Stimulated activated CD8-positive, alpha-beta memory T cell treated with anti-CD3 and anti-CD28 coated beads, Interleukin-15, amount 100 ng/mL, for 24 hours (primary cell): ENCODE measurements around the gene SMG6.
A peak's percentile ranks its signal among the peaks of the same experiment; 100 is the strongest.

ENCODE experiments used
- DNase-seq: peaks from one replicate; pipeline ENCODE4 v3.0.0-alpha.2; 2020; ENCODE audit warnings: low read depth

SMG6 gene

GRCh38 chr17:2060385-2060658, 243.3 kb downstream of the SMG6 start:
- DNase-seq = no peak

DNA sequence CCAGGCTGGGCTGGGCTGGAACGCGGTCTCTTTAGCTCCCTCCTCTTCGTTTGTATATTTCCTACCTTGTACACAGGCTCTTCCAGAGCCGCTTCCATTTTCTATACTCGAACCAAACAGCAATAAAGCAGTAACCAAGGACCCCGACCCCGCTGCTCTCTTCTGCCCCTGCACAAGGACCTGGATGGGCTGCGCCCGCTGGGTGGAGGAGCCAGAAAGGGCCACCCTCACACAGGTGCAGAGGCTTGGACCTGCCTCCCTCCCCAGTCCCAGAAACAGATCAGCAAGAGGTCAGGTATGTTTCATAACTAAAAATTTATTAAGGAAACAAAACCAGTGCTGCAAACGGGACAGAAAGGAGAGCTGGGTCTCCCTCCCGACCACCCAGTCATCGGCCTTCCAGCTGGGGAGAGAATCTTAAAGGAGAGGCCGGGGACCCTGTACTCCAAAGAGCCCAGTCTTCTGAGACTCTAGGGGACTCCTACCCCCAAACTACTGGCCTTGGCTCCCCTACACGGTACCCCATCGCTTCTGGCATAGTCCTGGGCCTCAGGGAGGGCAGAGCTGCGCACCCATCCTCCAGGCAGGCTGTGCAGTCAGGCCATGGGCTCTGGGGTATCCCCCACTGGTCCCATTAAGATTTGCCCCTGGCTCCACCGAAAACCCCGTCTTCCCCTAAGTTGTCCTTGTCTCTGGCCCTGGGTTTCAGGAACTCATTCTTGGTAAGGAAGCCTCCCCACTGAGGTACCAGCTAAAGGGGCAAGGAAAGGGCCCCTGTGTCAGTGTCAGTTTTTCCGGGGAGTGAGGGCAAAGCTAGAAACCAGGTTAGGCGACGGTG, 243.8 kb downstream of the SMG6 start:
- DNase-seq = no peak

DNA sequence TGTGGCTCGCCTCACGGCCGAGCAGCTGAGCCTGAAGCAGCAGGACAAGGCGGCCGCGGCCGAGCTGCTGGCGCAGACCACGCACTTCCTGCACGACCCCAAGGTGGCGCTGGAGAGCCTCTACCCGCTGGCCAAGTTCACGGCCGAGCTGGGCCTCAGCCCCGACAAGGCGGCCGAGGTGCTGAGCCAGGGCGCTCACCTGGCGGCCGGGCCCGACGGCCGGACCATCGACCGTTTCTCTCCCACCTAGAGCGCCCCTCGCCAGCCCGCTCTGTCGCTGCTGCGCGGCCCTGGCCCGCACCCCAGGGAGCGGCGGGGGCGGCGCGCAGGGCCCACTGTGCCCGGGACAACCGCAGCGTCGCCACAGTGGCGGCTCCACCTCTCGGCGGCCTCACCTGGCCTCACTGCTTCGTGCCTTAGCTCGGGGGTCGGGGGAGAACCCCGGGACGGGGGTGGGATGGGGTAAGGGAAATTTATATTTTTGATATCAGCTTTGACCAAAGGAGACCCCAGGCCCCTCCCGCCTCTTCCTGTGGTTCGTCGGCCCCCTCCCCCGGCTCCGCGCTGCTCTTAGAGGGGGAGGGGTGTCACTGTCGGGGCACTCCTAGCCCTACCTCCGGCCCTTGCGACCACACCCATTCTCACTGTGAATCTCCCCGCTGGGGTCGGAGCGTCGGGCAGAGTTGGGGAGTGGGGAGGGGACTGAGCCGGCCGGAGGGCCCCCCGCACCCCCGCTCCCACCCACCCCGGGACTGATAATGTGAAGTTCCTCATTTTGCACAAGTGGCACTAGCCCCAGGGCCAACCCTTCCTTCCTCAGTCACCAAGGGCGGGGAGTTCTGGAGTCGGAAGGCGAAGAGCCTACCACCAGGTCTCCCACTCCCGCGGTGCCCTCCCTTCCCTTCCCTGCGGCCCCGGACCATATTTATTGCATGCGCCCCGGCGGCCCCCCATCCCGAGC, 244.7 kb downstream of the SMG6 start:
- DNase-seq = no peak

- DNase-seq = no peak
Measured at GRCh38 chr17:2057760-2058585, 245.6 kb downstream of the SMG6 start.

GRCh38 chr17:2057175-2057759, 246.3 kb downstream of the SMG6 start:
- no peak for DNase-seq

DNA sequence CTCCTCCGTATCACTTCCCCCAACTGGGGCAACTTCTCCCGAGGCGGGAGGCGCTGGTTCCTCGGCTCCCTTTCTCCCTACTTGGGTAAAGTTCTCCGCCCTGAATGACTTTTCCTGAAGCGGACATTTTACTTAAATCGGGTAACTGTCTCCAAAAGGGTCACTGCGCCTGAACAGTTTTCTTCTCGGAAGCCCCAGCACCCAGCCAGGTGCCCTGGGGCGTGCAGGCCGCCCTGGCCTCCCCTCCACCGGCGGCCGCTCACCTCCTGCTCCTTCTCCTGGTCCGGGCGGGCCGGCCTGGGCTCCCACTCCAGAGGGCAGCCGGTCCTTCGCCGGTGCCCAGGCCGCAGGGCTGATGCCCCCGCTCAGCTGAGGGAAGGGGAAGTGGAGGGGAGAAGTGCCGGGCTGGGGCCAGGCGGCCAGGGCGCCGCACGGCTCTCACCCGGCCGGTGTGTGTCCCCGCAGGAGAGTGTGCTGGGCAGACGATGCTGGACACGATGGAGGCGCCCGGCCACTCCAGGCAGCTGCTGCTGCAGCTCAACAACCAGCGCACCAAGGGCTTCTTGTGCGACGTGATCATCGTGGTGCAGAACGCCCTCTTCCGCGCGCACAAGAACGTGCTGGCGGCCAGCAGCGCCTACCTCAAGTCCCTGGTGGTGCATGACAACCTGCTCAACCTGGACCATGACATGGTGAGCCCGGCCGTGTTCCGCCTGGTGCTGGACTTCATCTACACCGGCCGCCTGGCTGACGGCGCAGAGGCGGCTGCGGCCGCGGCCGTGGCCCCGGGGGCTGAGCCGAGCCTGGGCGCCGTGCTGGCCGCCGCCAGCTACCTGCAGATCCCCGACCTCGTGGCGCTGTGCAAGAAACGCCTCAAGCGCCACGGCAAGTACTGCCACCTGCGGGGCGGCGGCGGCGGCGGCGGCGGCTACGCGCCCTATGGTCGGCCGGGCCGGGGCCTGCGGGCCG, 247.1 kb downstream of the SMG6 start:
- no peak for DNase-seq

GRCh38 chr17:2055292-2056205, 248.0 kb downstream of the SMG6 start:
- DNase-seq = no peak

- DNase-seq = peak; percentile 66
Measured at GRCh38 chr17:2054512-2055291, 248.9 kb downstream of the SMG6 start, which contains the start of gene HIC1. TSS of gene HIC1 (plus strand) at chr17:2055103. CDS start at chr17:2056691, 1,588 bp downstream.

DNA sequence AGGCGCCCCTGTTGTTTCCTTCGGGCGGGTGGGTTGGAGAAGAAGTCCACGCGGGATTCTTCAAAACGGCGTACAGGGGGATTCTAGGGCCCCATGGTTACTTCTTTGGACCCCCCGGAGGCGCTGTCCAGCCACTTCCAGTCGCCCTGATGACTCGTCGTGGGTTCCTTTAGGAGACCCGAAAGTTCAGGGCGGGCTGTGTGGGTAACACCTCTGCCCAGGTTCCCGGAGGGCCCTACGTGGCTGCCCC, 249.4 kb downstream of the SMG6 start:
- DNase-seq = no peak

DNA sequence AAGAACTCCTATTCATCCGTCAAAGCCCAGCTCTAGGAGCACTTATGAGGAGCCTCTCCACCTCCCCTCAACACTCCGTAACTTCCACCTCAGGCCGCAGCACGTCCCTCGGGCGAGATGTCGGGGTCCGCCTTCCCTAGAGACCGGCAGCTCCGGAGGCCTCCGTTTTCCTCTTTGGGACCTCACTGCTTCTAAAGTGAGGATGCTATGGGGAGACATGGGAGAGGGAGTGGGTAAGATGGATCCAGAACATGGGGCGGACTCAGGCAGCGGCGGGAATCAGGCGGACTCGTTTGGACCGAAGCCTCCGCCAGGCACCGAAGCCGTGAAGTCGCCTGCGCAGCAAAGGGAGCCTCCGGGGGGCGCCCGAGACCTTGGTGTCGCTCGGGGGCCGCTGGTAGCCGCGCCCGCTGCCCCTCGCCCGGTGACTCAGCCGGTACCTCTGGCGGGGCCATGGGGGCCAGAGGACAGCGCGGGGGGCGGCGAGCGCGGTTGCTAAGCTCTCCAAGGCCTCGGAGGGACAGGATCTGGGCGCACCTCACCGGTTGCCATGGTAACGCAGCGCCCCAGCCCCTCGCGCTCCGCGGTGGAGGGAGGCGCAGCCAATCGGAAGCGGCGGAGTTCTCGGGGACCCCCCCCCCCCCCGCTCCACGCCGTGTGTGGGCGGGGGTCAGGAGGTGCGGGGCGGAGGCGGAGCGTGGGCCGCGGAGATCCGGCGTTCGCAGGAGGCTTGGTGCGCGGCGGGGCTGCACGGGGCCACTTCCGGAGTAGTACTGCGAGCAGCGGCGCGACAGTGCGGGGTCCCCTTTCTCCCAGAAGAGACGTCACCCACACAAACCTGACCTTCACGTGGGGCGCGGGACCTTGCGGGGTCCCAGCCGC, 250.0 kb downstream of the SMG6 start:
- peak; percentile 59 for DNase-seq

GRCh38 chr17:2051933-2052559, 251.5 kb downstream of the SMG6 start:
- no peak for DNase-seq

- DNase-seq = no peak
Measured at GRCh38 chr17:2051061-2051932, 252.3 kb downstream of the SMG6 start.

GRCh38 chr17:2050300-2051060, 253.1 kb downstream of the SMG6 start:
- peak; percentile 63 for DNase-seq

GRCh38 chr17:2049333-2050299, 254.0 kb downstream of the SMG6 start:
- peak; percentile 84 for DNase-seq

DNA sequence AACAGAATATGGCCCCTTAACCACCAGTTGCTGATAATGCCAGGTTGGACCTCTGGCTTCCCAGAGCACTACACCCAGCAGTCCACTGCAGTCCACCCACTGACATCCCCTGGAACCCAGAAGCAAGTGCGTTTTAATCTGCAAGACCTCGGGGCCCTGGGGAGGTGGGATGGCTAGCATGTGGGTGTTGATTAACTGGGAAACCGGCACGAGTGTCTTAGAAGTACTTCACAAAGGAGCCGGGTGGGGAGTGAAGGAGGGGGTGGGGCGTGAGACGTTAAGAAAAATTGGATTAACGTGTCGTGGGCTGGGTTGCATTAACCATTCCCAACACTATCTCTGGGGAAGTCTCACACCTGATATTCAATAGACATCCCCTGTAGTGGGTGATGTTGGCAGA, 254.8 kb downstream of the SMG6 start:
- no peak for DNase-seq
